ENCODE results near the gene MMP24OS.

Gene MMP24OS

GRCh38 chr20:35240811-35241293, 37.1 kb downstream of the MMP24OS start:
- TF ChIP-seq CTCF (conservative IDR thresholded peaks at IDR 0.05), result no peak
- H3K27ac ChIP-seq, result no peak overlapping the region

DNA sequence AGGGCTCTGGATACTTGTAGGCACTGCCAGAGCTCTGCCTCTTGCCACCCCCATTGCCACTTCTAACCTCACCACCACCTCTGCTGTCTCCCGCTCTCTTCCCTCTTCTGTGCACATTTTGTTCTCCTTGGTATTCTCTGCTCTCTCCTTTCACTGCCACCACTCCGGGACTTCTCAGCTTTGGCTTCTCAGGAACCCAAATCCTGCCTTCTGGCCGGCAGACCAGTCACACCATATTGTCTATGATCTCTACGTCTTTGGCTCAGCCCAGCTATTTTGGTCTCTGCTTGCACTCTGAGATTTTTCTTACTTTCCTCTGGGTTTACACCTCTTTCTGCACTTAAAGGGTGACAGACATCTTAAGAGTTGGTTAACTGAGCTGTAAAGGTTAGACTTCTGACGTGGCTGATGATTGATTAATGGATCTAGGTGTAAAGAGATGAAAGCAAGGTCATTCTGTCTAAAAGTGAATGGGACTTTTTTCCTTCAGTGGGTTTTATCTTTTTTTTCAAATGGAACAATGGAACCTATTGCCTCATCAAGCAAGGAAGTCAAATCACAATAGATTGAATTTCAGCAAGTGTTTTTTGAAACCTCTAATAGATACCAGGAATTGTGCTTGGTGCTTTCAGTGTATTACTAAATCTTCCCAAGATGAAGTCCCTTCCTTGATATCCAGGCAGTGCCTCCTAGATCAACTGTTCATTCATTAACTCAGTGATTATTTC, 37.7 kb downstream of the MMP24OS start:
- no peak for TF ChIP-seq CTCF (conservative IDR thresholded peaks at IDR 0.05)
- no peak overlapping the region for H3K27ac ChIP-seq

- H3K27ac ChIP-seq, result no peak overlapping the region
Observed at GRCh38 chr20:35238735-35239134, 39.2 kb downstream of the MMP24OS start.

DNA sequence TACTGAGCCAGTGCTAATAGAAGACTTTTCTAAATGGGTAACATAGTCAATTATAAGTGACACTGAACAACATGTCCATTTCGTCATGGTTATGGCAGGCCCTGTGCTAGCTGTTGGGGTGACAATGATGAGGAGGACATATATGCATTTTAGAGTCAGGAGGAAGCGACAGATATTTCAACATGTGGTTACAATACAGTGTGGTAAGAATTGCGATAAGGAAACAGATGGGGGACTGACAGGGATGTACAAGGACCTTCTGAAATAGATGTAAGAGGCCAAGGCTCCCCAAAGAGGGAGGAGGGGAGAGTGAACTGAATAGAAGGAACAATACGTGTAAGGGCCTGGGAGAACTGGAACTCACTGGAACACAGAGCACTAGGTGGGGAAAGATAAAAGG, 39.8 kb downstream of the MMP24OS start:
- no peak overlapping the region for H3K27ac ChIP-seq
- no peak for TF ChIP-seq CTCF (conservative IDR thresholded peaks at IDR 0.05)

More at GRCh38 chr20:35238735-35239134, 39.2 kb downstream of the MMP24OS start:
- no peak for TF ChIP-seq CTCF (conservative IDR thresholded peaks at IDR 0.05)

- no peak overlapping the region for H3K27ac ChIP-seq
- TF ChIP-seq CTCF (conservative IDR thresholded peaks at IDR 0.05), result no peak
Observed at GRCh38 chr20:35237486-35237885, 40.4 kb downstream of the MMP24OS start.

- no peak overlapping the region for H3K27ac ChIP-seq
- no peak for TF ChIP-seq CTCF (conservative IDR thresholded peaks at IDR 0.05)
Observed at GRCh38 chr20:35235881-35236280, 42.0 kb downstream of the MMP24OS start.

DNA sequence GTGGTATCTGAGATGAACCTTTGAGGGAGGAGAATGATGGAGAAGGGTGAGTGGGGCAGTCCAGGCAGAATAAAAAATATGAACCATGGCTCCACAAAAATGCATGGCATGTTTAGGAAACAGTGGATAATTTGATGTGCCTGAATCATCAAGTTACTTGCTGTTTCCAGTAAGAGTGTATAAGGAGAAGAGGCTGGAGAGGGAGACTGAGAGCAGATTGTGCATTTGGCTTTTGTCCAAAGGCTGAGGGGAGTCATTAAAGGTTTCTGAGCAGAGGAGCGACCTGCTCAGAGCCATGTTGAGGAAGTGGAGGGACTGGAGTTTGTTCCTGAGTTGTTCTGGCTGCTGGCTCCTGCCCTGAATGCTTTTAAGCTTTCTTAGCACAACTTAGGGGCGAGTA, 45.3 kb downstream of the MMP24OS start:
- TF ChIP-seq CTCF (conservative IDR thresholded peaks at IDR 0.05), result no peak
- no peak overlapping the region for H3K27ac ChIP-seq
